H1 (cell line): Measurements from ENCODE around the gene SPOUT1. TPM values are rescaled to one million over a fixed set of nuclear protein-coding genes. Genes with fewer than 3 reads are reported as not detected.

Experiments used
- CTCF ChIA-PET: fragments of 300-600 bp; sonication (Branson Sonifier 250); formaldehyde crosslinking; loops from one replicate; lab custom pipeline; 2021; ENCODE audit not compliant: partially characterized antibody; lab: Charles Lee
- POLR2A ChIA-PET: fragments of 300-600 bp; sonication (Branson Sonifier 250); formaldehyde crosslinking; loops from one replicate; lab custom pipeline; 2021; ENCODE audit warnings: inconsistent platforms; ENCODE audit not compliant: partially characterized antibody; lab: Charles Lee
- DNase-seq, 2 experiments: peaks; one replicate each; pipeline versions ENCODE4 v3.0.0 to v3.0.0-alpha.2; 2010 to 2022; ENCODE audit warnings: low spot score in 2 of 2, low read depth in 1 of 2, mixed read lengths in 1 of 2
- FAIRE-seq: peaks from 2 replicates; lab custom pipeline; 2011; peaks lifted over from hg19 to GRCh38; lab: Jason Lieb, UNC
- H2AFZ ChIP-seq: 2 replicates; pipeline ENCODE4 v1.8.1; 2012; ENCODE audit warnings: low read length, inconsistent platforms
- H2AK5ac ChIP-seq: 2 replicates; pipeline ENCODE4 v1.6.1; 2013; ENCODE audit warnings: low read depth, low read length
- H2BK120ac ChIP-seq: replicated peaks from 2 replicates; pipeline ENCODE3; 2013; ENCODE audit warnings: low read depth, low read length, inconsistent platforms
- H2BK12ac ChIP-seq: 2 replicates; pipeline ENCODE4 v1.6.1; 2013; ENCODE audit warnings: low read depth, low read length
- H2BK15ac ChIP-seq: 2 replicates; pipeline ENCODE4 v1.6.1; 2013; ENCODE audit warnings: low read length
- H2BK20ac ChIP-seq: 2 replicates; pipeline ENCODE4 v1.6.1; 2013; ENCODE audit warnings: low read length
- H2BK5ac ChIP-seq: 2 replicates; pipeline ENCODE4 v1.6.1; 2013; ENCODE audit warnings: low read depth, low read length
- H3K14ac ChIP-seq: 2 replicates; pipeline ENCODE4 v1.6.1; 2013; ENCODE audit warnings: inconsistent platforms; ENCODE audit not compliant: insufficient read length
- H3K18ac ChIP-seq: 2 replicates; pipeline ENCODE4 v1.6.1; 2013; ENCODE audit warnings: low read length; ENCODE audit errors: extremely low read depth
- H3K23ac ChIP-seq: 2 replicates; pipeline ENCODE4 v1.6.1; 2013; ENCODE audit warnings: inconsistent platforms; ENCODE audit not compliant: insufficient read length
- H3K23me2 ChIP-seq: 2 replicates; pipeline ENCODE4 v1.6.1; 2013; ENCODE audit warnings: low read depth, low read length
- H3K27ac ChIP-seq: 2 replicates; pipeline ENCODE4 v1.6.1; 2011; ENCODE audit warnings: low read depth, low read length, inconsistent platforms
- H3K27me3 ChIP-seq, 4 experiments: replicated peaks in 1 of 4; 1 replicate in 1 of 4; 2 replicates in 3 of 4; pipeline versions ENCODE4 v1.6.1 to v1.8.1; 2011 to 2013; ENCODE audit warnings: low read length in 3 of 4, mild to moderate bottlenecking in 3 of 4, inconsistent platforms in 2 of 4, mixed read lengths in 2 of 4, moderate library complexity in 1 of 4; ENCODE audit not compliant: control insufficient read depth in 3 of 4, insufficient read depth in 3 of 4; ENCODE audit errors: extremely low read depth in 1 of 4
- H3K36me3 ChIP-seq, 4 experiments: 2 replicates each; pipeline versions ENCODE4 v1.6.1 to v1.8.1; 2011 to 2013; ENCODE audit warnings: mild to moderate bottlenecking in 4 of 4, low read length in 3 of 4, moderate library complexity in 2 of 4, control low read depth in 1 of 4, inconsistent platforms in 1 of 4; ENCODE audit not compliant: insufficient read depth in 4 of 4, control insufficient read depth in 2 of 4
- H3K4ac ChIP-seq: replicated peaks from 2 replicates; pipeline ENCODE3; 2013; ENCODE audit warnings: low read length, low read depth, mixed read lengths, inconsistent platforms; ENCODE audit not compliant: insufficient read length
- H3K4me1 ChIP-seq, 4 experiments: replicated peaks in 1 of 4; 1 replicate in 1 of 4; 2 replicates in 3 of 4; pipeline versions ENCODE4 v1.6.1 to v1.8.1; 2011 to 2013; ENCODE audit warnings: low read length in 3 of 4, inconsistent platforms in 2 of 4, mixed read lengths in 1 of 4; ENCODE audit not compliant: insufficient read depth in 4 of 4, control insufficient read depth in 3 of 4
- H3K4me2 ChIP-seq, 2 experiments: 2 replicates each; pipeline versions ENCODE4 v1.6.1 to v1.8.1; 2011 to 2013; ENCODE audit warnings: low read depth in 2 of 2, low read length in 2 of 2, control low read depth in 1 of 2, inconsistent platforms in 1 of 2, mild to moderate bottlenecking in 1 of 2; ENCODE audit not compliant: insufficient read depth in 1 of 2
- H3K4me3 ChIP-seq, 4 experiments: fragments of 200-600, 300-600 bp in 1 of 4; sonication (generic), shearing (Covaris generic), sonication (Bioruptor Twin) in 1 of 4; 2 replicates each; pipeline versions ENCODE4 v1.5.1 to v1.8.1; 2011 to 2016; ENCODE audit warnings: low read length in 4 of 4, low read depth in 3 of 4, control low read depth in 2 of 4, inconsistent platforms in 2 of 4, mild to moderate bottlenecking in 2 of 4, mixed read lengths in 1 of 4, moderate library complexity in 1 of 4; ENCODE audit not compliant: insufficient read depth in 2 of 4; ENCODE audit errors: extremely low read depth in 1 of 4
- H3K56ac ChIP-seq: replicated peaks from 2 replicates; pipeline ENCODE3; 2013; ENCODE audit warnings: low read depth, mild to moderate bottlenecking, mixed read lengths, low read length, inconsistent platforms; ENCODE audit not compliant: insufficient read length
- H3K79me1 ChIP-seq: 2 replicates; pipeline ENCODE4 v1.6.1; 2013; ENCODE audit warnings: low read depth, low read length, control low read depth
- H3K79me2 ChIP-seq, 2 experiments: 2 replicates each; pipeline versions ENCODE4 v1.6.1 to v1.8.1; 2012 to 2013; ENCODE audit warnings: low read length in 2 of 2, mild to moderate bottlenecking in 2 of 2, inconsistent platforms in 1 of 2; ENCODE audit not compliant: insufficient read depth in 2 of 2, control insufficient read depth in 1 of 2
- H3K9ac ChIP-seq, 4 experiments: replicated peaks in 1 of 4; 1 replicate in 1 of 4; 2 replicates in 3 of 4; pipeline versions ENCODE4 v1.6.1 to v1.8.1; 2011 to 2013; ENCODE audit warnings: low read depth in 3 of 4, low read length in 3 of 4, control low read depth in 2 of 4, mild to moderate bottlenecking in 2 of 4, moderate library complexity in 2 of 4, inconsistent platforms in 1 of 4; ENCODE audit errors: extremely low read depth in 1 of 4
- H3K9me3 ChIP-seq, 2 experiments: 2 replicates each; pipeline versions ENCODE4 v1.6.1 to v1.8.1; 2012 to 2013; ENCODE audit warnings: mild to moderate bottlenecking in 2 of 2, moderate library complexity in 2 of 2, control low read depth in 1 of 2, inconsistent platforms in 1 of 2, low read depth in 1 of 2, low read length in 1 of 2, mixed read lengths in 1 of 2; ENCODE audit not compliant: insufficient read depth in 2 of 2
- H4K20me1 ChIP-seq, 2 experiments: replicated peaks in 1 of 2; 2 replicates each; pipeline versions ENCODE3 to v1.8.1; 2011 to 2013; ENCODE audit warnings: inconsistent platforms in 2 of 2, low read length in 2 of 2, mild to moderate bottlenecking in 1 of 2; ENCODE audit not compliant: insufficient read depth in 2 of 2, control insufficient read depth in 1 of 2
- H4K5ac ChIP-seq: 2 replicates; pipeline ENCODE4 v1.6.1; 2013; ENCODE audit warnings: low read length, low read depth, mixed read lengths, inconsistent platforms; ENCODE audit not compliant: insufficient read length
- H4K8ac ChIP-seq: 2 replicates; pipeline ENCODE4 v1.8.0; 2013; ENCODE audit warnings: mild to moderate bottlenecking, moderate library complexity, low read length, inconsistent platforms; ENCODE audit not compliant: insufficient read depth; ENCODE audit errors: extremely low read depth
- H4K91ac ChIP-seq: replicated peaks from 2 replicates; pipeline ENCODE3; 2013; ENCODE audit warnings: low read length, mixed read lengths, inconsistent platforms; ENCODE audit not compliant: insufficient read length
- ASH2L ChIP-seq: fragments of 200-600, 300-600 bp; sonication (generic); IDR thresholded peaks from one replicate; pipeline ENCODE4 v1.7.1; 2017; ENCODE audit warnings: low read length
- BRCA1 ChIP-seq: IDR thresholded peaks from 2 replicates; pipeline ENCODE4 v1.6.1; 2012; ENCODE audit warnings: low read depth, low read length, improper control_type of control experiment
- CREB1 ChIP-seq: IDR thresholded peaks from 2 replicates; pipeline ENCODE4 v1.6.1; 2012; ENCODE audit warnings: inconsistent platforms
- EP300 ChIP-seq, 2 experiments: IDR thresholded peaks; 1 replicate in 1 of 2; 2 replicates in 1 of 2; pipeline ENCODE4 v1.6.1; 2011 to 2012; ENCODE audit warnings: low read depth in 2 of 2, low read length in 2 of 2, mild to moderate bottlenecking in 2 of 2, borderline replicate concordance in 1 of 2, inconsistent platforms in 1 of 2, moderate library complexity in 1 of 2
- JUND ChIP-seq: IDR thresholded peaks from 2 replicates; pipeline ENCODE4 v1.6.1; 2011; ENCODE audit warnings: mild to moderate bottlenecking, improper control_type of control experiment, low read length
- KDM5A ChIP-seq: fragments of 200-600 bp; IDR thresholded peaks from 2 replicates; pipeline ENCODE4 v1.7.1; 2012; ENCODE audit warnings: mild to moderate bottlenecking, low read length, inconsistent platforms, mixed read lengths
- POU5F1 ChIP-seq: IDR thresholded peaks from 2 replicates; pipeline ENCODE4 v1.6.1; 2011; ENCODE audit warnings: low read depth, mild to moderate bottlenecking, low read length, moderate library complexity
- RXRA ChIP-seq: IDR thresholded peaks from 2 replicates; pipeline ENCODE4 v1.6.1; 2011; ENCODE audit warnings: low read depth, mild to moderate bottlenecking, low read length, moderate library complexity; ENCODE audit not compliant: insufficient read depth
- YY1 ChIP-seq: IDR thresholded peaks from 2 replicates; pipeline ENCODE4 v1.6.1; 2011; ENCODE audit warnings: low read depth, mild to moderate bottlenecking, low read length
- WGBS, 2 experiments: shearing (Covaris generic) in 1 of 2; methylation state at CpG; one replicate each; pipeline versions ENCODE4 v1.1.6 to v1.1.7; 2013 to 2015; ENCODE audit warnings: low lambda C conversion rate in 2 of 2, mixed read lengths in 2 of 2, inconsistent platforms in 1 of 2, low coverage in 1 of 2, missing lambda C conversion rate in 1 of 2; ENCODE audit not compliant: insufficient replicate concordance in 2 of 2, insufficient coverage in 1 of 2, insufficient read length in 1 of 2; ENCODE audit errors: extremely low coverage in 1 of 2, missing lambda C conversion rate in 1 of 2; 5-methylcytosine and 5-hydroxymethylcytosine counted together
- polyA plus RNA-seq, 7 experiments: library from polyadenylated mRNA; depleted of rRNA in 3 of 7; stranded (reverse) in 5 of 7; unstranded in 2 of 7; fragments of >200 nt in 5 of 7; fragments of 200-250 nt in 2 of 7; gene quantifications; 1 replicate in 5 of 7; 2 replicates in 1 of 7; 4 replicates in 1 of 7; pipeline versions ENCODE4 v1.2.1 to v1.2.3, GENCODE V29; 2011 to 2013; ENCODE audit warnings: missing spikeins in 2 of 7, mixed read lengths in 2 of 7
- total RNA-seq: library from RNA; stranded (reverse); fragmentation: NEBNext Ultra II Directional; extraction: Animal tissue kit (Norgen Biotek cat#: 25700); gene quantifications from 2 replicates; pipeline ENCODE4 v1.2.1, GENCODE V29; 2021
- TF ChIP-seq, protein P1 (sequence below), 3 experiments: IDR thresholded peaks; 1 replicate in 2 of 3; 2 replicates in 1 of 3; pipeline versions ENCODE4 v1.5.1 to v1.6.1; 2011; ENCODE audit warnings: low read length in 3 of 3, mild to moderate bottlenecking in 3 of 3, inconsistent platforms in 2 of 3, low read depth in 1 of 3, moderate library complexity in 1 of 3; ENCODE audit not compliant: insufficient read depth in 1 of 3; ENCODE audit errors: control extremely low read depth in 1 of 3

SPOUT1 gene
- total and polyA plus RNA-seq, 2 of the 8 experiments (the other 6 are each of a cell fraction or from before 2014, with no cell fraction given): 69.2 to 77.8 TPM

DNA sequence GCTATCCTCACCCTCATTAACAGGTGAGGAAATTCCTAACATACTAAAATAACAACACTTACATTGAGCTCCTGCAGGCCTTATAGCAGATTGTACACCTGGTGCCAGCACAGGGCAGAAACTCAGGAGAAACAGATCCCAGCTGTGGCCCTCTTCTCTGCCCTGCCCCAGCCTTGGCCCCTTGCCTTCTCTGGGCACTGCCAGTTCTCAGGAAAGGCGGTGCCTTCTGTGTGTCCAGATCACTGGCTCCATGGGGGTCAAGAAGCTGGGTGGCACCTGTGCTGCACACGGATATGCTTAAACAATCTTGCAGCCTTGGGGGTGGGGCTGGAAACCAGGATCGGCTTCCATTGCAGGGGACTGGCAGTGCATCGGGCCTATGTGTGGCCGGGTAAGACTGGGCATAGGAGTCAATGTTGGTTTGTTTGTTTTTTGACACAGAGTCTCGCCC is 32.8 kb upstream of the SPOUT1 start:
- no peak overlapping the region for H3K4me2 ChIP-seq
- no peak overlapping the region for H2BK15ac ChIP-seq
- POLR2A ChIA-PET: interaction anchor here (0.6 to 1.3 kb wide), 5 partner anchors 11 to 166 kb away, joined by 3 to 6 read pairs (median 4); partner anchors contain the start of genes KYAT1 and LRRC8A
- WGBS, 2 experiments: 87% methylated on average over 6 of the region's 6 CpGs; no CpG with 5 or more reads in 1 of the 2 experiments
- H3K9me3 ChIP-seq: no peaks in the 10 kb centered on the region
- no peak overlapping the region for H3K14ac ChIP-seq
- FAIRE-seq (no peak), DNase-seq (no peak)
- H2BK5ac ChIP-seq: no peak overlapping the region
- H3K9ac ChIP-seq: no peak overlapping the region
- H3K79me2 ChIP-seq: peaks cover 0 to 5% of the 10 kb centered on the region in 2 experiments; a peak in 1 of 4 replicates
- H4K91ac ChIP-seq: no peak overlapping the region
- H2AK5ac ChIP-seq: no peak overlapping the region
- no peak overlapping the region for H3K4me3 ChIP-seq
- no peak overlapping the region for H2BK20ac ChIP-seq
- no peak overlapping the region for H2AFZ ChIP-seq
- H3K23ac ChIP-seq: no peak overlapping the region
- H3K4me1 ChIP-seq: peaks cover 0 to 5% (median 2%) of the 10 kb centered on the region in 4 experiments; a peak in 4 of 7 replicates
- H3K18ac ChIP-seq: no peak overlapping the region
- H3K4ac ChIP-seq: no peak overlapping the region
- H3K27ac ChIP-seq: no peak overlapping the region
- H3K36me3 ChIP-seq: no peaks in the 10 kb centered on the region
- no peak overlapping the region for H2BK120ac ChIP-seq
- no peaks in the 10 kb centered on the region for H3K27me3 ChIP-seq
- no peak overlapping the region for H2BK12ac ChIP-seq
- CTCF ChIA-PET: interaction anchor here (0.6 to 8.8 kb wide), 14 partner anchors 9 to 180 kb away, joined by 3 to 139 read pairs (median 4); partner anchors contain the start of genes KYAT1, LRRC8A, PHYHD1 and SPOUT1
- no peak overlapping the region for H4K8ac ChIP-seq
- H3K23me2 ChIP-seq: no peaks in the 10 kb centered on the region
- H4K5ac ChIP-seq: no peak overlapping the region
- H4K20me1 ChIP-seq: peaks cover 0 to 2% of the 10 kb centered on the region in 2 experiments
- H3K79me1 ChIP-seq: peaks cover 5% of the 10 kb centered on the region; the same call in 1 of the 2 replicates
- H3K56ac ChIP-seq: no peak overlapping the region
- TF ChIP-seq BRCA1 (no peak), YY1 (no peak), JUND (no peak), RXRA (no peak), EP300 (IDR thresholded peaks at IDR 0.05; ENCODE audit: borderline replicate concordance in 1 of 2, low read depth in 2 of 2, low read length in 2 of 2) (no peak), CREB1 (no peak), KDM5A (no peak), ASH2L (no peak), POU5F1 (no peak)
- TF ChIP-seq, protein P1, sequence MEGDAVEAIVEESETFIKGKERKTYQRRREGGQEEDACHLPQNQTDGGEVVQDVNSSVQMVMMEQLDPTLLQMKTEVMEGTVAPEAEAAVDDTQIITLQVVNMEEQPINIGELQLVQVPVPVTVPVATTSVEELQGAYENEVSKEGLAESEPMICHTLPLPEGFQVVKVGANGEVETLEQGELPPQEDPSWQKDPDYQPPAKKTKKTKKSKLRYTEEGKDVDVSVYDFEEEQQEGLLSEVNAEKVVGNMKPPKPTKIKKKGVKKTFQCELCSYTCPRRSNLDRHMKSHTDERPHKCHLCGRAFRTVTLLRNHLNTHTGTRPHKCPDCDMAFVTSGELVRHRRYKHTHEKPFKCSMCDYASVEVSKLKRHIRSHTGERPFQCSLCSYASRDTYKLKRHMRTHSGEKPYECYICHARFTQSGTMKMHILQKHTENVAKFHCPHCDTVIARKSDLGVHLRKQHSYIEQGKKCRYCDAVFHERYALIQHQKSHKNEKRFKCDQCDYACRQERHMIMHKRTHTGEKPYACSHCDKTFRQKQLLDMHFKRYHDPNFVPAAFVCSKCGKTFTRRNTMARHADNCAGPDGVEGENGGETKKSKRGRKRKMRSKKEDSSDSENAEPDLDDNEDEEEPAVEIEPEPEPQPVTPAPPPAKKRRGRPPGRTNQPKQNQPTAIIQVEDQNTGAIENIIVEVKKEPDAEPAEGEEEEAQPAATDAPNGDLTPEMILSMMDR (IDR thresholded peaks at IDR 0.05; ENCODE audit: control extremely low read depth in 1 of 3, insufficient read depth in 1 of 3, low read depth in 1 of 3, low read length in 3 of 3): no peak
